GM20000 (cell line): Measurements from ENCODE around the gene MID2.

ENCODE experiments used
- DNase-seq: peaks from one replicate; pipeline ENCODE4 v3.0.0; 2012; ENCODE audit warnings: low spot score
- TF ChIP-seq, protein P1 (sequence below): IDR thresholded peaks from 2 replicates; pipeline ENCODE4 v1.5.1; 2012; ENCODE audit warnings: mild to moderate bottlenecking, control low read depth; ENCODE audit errors: extremely low read depth, missing control alignments

The MID2 gene

DNA sequence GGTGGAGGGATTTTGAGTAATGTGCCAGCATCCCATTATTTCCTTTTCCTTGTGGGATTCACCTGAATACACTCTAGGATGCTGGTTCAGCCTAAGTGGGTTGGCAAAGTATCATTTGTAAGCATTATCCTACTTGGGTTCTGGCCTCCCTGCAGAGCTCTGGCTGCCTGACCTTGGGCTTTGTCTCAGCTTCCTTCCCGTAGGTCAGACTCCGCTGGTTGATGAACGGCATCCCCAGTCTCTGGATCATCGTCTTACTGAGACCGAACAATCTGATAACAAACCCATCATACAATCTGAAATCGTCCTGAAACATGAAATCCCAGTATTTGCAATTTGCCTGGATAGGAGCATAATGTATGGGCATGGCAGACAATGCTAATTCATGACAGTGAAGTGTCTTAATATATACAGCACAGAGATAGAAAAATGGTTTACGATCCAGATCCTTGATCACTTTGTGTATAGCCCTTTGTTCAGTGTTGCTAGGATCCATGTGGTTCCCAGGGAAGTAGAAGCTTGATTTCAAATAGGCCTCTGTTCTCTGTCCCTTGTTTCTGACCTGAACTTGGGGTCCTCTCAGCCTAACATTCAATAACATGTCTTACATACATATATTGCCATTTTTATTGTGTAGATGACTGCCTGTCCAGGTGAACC is 5.5 kb downstream of the MID2 start:
- TF ChIP-seq, protein P1, sequence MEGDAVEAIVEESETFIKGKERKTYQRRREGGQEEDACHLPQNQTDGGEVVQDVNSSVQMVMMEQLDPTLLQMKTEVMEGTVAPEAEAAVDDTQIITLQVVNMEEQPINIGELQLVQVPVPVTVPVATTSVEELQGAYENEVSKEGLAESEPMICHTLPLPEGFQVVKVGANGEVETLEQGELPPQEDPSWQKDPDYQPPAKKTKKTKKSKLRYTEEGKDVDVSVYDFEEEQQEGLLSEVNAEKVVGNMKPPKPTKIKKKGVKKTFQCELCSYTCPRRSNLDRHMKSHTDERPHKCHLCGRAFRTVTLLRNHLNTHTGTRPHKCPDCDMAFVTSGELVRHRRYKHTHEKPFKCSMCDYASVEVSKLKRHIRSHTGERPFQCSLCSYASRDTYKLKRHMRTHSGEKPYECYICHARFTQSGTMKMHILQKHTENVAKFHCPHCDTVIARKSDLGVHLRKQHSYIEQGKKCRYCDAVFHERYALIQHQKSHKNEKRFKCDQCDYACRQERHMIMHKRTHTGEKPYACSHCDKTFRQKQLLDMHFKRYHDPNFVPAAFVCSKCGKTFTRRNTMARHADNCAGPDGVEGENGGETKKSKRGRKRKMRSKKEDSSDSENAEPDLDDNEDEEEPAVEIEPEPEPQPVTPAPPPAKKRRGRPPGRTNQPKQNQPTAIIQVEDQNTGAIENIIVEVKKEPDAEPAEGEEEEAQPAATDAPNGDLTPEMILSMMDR: no peak
- DNase-seq: no peak

DNA sequence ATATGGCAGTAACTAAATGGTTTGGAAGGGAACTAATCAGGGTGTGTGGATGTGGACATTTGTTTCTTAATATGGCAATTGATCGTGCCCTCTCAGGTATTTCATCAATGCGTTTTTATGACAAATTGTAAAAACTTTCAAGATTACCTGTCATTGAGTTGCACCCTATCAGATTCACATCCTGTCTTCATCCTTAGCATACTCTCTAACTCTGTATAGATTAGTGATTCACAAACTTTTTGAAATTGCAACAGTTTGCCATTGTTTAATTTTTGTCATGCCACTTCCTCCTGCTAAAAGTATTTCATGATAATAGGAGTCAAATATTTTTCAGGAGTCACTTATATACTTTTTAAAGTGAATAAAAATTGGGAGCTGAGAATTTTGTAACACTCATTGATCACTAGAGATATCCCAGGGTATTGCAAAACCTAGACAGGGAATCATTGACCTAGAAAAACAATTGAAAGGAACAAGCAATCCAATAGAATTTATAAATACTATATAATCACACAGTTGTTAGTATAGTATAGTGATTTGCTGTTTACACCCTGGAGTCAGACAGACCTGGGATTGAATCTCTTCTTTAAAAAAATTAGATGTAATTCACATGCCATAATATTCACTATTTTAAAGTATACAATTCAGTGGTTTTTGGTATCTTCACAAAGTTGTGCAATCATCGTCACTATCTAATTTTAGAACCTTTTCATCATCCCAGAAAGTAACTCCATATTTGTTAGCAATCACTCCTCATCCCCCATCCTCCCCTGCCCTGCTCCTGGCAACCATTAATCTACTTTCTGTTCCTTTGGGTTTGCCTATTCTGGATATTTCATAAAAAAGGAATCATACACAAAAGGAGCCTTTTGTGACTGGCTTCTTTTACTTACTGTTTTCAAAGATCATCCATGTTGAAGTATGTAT is 8.9 kb downstream of the MID2 start:
- no peak for DNase-seq
- TF ChIP-seq, protein P1: no peak

DNA sequence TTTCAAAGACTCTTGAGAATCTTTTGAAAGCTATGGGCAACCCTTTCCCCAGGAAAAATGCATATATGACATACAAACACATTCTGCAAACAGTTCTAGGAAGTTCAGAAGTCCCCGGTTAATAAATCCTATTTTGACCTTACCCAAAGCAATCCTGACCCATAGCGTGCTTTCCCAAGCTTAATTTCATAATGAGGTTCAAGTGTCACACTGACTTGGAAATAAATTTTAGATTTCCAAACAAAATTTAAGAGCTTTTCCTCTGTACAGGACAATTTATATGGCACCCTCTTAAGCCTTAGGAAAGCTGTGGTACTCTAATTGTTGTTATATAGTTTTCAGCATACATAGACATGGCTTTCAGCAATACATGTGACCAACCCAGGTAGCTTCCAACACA is 11.3 kb downstream of the MID2 start:
- TF ChIP-seq, protein P1: no peak
- DNase-seq: no peak

DNA sequence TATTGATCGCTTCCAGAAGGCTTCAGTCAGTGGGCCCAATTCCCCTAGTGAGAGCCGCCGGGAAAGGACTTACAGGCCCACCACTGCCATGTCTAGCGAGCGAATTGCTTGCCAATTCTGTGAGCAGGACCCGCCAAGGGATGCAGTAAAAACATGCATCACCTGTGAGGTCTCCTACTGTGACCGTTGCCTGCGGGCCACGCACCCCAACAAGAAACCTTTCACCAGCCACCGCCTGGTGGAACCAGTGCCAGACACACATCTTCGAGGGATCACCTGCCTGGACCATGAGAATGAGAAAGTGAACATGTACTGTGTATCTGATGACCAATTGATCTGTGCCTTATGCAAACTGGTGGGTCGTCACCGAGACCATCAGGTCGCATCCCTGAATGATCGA is 15.3 kb downstream of the MID2 start:
- no peak for DNase-seq
- TF ChIP-seq, protein P1: no peak

DNA sequence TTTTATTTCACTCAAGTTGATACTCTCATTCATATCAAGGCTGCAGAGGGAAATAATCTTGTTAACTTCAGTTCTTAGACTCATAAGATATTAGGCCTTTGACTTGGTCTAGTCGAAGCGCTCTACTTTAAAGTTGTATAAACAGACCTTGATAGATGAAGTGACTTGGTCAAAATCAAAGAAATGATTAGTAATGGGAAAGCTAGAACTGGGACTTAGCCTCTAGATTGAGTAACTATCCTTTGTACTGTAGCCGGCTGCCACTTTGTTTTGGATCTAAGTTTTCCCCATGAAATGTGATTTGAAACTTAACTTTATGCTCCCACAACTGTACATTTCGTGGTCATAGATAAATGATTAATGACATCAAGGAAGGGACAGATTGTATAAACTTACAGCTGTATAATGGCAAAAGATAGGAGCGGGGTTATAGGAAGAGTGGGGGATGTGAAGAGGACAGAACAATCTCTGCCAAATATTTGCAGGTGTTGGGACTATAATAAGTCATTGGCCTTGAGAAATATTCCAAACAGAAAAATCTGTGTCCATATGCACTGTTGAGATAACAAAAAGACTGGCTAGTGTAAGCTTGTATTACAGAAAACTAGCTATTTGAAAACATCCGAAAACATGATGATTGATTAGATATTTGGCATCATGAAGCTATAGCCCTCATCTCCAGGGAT is 17.2 kb downstream of the MID2 start:
- no peak for DNase-seq
- TF ChIP-seq, protein P1: no peak

DNA sequence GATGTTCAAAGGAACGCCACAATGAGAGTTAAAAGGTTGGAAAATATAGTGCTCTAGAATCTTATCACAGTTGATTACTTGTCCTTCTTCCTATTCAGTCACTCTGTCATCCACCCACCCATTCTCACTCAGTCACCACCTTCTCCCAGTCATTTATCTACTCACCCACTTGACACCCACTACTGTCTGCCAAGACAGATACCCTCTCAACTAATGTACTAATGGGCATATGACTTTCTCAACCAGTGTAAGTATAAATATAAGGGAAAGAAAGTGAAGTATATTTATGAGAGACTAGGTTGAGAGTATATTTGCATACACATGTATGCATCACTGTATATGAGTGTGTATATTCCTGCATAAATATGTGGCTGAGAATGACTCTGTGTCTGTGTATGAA is 20.0 kb downstream of the MID2 start:
- TF ChIP-seq, protein P1: no peak
- DNase-seq: no peak

DNA sequence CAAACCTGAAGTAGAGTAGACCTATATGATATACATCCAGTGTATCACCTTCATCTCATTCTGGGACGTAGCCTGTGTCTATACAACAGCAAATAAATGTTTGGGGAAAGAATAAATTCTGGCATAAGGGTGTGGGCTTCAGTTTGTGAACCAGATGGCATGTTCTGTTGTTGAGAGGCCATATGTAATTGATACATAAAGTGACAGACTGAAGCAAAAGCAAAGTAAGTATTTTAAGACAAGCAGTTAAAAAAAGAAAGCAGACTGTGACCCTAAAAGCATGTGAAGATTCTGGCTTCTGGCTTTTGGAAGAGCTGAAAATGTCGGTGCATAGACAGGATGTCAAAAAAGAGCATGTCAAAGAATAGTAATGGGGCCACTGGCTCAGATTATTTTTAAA is 22.9 kb downstream of the MID2 start:
- TF ChIP-seq, protein P1: no peak
- no peak for DNase-seq
